ENCODE results near the gene PDIA6.

DNA sequence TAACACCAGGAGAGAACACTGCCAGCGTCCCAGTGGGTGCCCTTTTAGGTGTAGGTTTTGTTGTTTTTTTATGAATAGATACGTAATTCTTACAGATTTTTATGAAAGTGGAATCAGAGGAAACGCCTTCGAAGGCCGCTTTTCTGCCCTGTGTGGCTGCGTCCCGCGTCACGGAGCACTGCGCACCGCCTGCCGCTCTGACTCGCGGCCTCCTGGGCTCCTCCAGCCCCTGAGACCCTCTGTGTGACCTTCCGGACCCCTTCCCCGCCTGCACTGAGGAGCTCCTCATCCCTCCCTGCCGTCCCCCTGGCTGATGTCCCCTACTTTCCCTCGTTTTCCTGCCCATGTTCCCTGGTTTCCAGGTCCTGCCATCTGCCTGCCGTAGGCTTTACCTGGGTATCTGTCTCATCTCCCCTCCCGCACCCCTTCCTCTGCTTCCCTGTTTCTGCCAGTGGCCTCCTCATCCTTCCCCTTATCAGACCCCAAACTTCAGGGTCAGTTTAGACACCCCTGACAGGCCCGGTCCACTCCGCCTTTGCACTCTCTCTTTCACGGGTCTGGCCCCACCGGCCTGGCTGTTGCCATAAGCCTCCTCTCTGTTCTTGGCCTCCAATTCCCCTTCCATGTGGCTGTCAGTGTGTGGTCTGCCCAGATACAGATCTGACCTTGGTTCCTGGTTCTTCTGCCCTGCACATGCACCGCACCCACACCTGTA lies 32.7 kb downstream of the PDIA6 start:
- TF ChIP-seq, protein P1, sequence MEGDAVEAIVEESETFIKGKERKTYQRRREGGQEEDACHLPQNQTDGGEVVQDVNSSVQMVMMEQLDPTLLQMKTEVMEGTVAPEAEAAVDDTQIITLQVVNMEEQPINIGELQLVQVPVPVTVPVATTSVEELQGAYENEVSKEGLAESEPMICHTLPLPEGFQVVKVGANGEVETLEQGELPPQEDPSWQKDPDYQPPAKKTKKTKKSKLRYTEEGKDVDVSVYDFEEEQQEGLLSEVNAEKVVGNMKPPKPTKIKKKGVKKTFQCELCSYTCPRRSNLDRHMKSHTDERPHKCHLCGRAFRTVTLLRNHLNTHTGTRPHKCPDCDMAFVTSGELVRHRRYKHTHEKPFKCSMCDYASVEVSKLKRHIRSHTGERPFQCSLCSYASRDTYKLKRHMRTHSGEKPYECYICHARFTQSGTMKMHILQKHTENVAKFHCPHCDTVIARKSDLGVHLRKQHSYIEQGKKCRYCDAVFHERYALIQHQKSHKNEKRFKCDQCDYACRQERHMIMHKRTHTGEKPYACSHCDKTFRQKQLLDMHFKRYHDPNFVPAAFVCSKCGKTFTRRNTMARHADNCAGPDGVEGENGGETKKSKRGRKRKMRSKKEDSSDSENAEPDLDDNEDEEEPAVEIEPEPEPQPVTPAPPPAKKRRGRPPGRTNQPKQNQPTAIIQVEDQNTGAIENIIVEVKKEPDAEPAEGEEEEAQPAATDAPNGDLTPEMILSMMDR (IDR thresholded peaks at IDR 0.05): no peak
- no peak for TF ChIP-seq POLR2AphosphoS5 (IDR thresholded peaks at IDR 0.05)
